ENCODE results near the gene CEP112. TPM values are rescaled to one million over a fixed set of nuclear protein-coding genes. Genes with fewer than 3 reads are reported as not detected.

The CEP112 gene
- total and polyA plus RNA-seq, 2 of the 8 experiments (the other 6 are each of a cell fraction or from before 2014, with no cell fraction given), result 0.62 to 3.1 TPM

GRCh38 chr17:65665966-65666365 is 526.0 kb downstream of the CEP112 start:
- H3K9ac ChIP-seq (replicated peaks in 1 of 4; ENCODE audit: extremely low read depth in 1 of 4, low read depth in 3 of 4, low read length in 3 of 4), result no peak overlapping the region
- H4K8ac ChIP-seq (ENCODE audit: extremely low read depth, insufficient read depth, low read length), result no peak overlapping the region
- no peaks in the 10 kb centered on the region for H3K9me3 ChIP-seq (ENCODE audit: insufficient read depth in 2 of 2, low read depth in 1 of 2, low read length in 1 of 2)
- H3K4ac ChIP-seq (replicated peaks; ENCODE audit: insufficient read length, low read depth, low read length), result no peak overlapping the region
- H3K27me3 ChIP-seq (replicated peaks in 1 of 4; ENCODE audit: control insufficient read depth in 3 of 4, extremely low read depth in 1 of 4, insufficient read depth in 3 of 4, low read length in 3 of 4), result no peaks in the 10 kb centered on the region
- peaks cover 0 to 2% (median 0%) of the 10 kb centered on the region in 4 experiments; a peak in 1 of 7 replicates for H3K4me1 ChIP-seq (replicated peaks in 1 of 4; ENCODE audit: control insufficient read depth in 3 of 4, insufficient read depth in 4 of 4, low read length in 3 of 4)
- no peak overlapping the region for H2AFZ ChIP-seq (ENCODE audit: low read length)
- H3K4me2 ChIP-seq (ENCODE audit: insufficient read depth in 1 of 2, low read depth in 2 of 2, low read length in 2 of 2), result no peak overlapping the region
- H2BK5ac ChIP-seq (ENCODE audit: low read depth, low read length), result no peak overlapping the region
- no peak overlapping the region for H2AK5ac ChIP-seq (ENCODE audit: low read depth, low read length)
- CTCF ChIA-PET (ENCODE audit: partially characterized antibody), result interaction anchor here (1.0 kb wide), 1 partner anchor 130 kb away, joined by 4 read pairs; no protein-coding TSS in a partner anchor
- POLR2A ChIA-PET (ENCODE audit: partially characterized antibody), result no interaction called here
- no peak overlapping the region for H2BK12ac ChIP-seq (ENCODE audit: low read depth, low read length)
- DNase-seq (ENCODE audit: low read depth in 1 of 2, low spot score in 2 of 2) (no peak), FAIRE-seq (no peak)
- H4K91ac ChIP-seq (replicated peaks; ENCODE audit: insufficient read length, low read length), result no peak overlapping the region
- no peak overlapping the region for H3K56ac ChIP-seq (replicated peaks; ENCODE audit: insufficient read length, low read depth, low read length)
- no peak overlapping the region for H3K14ac ChIP-seq (ENCODE audit: insufficient read length)
- H4K5ac ChIP-seq (ENCODE audit: insufficient read length, low read depth, low read length), result no peak overlapping the region
- H3K4me3 ChIP-seq (ENCODE audit: extremely low read depth in 1 of 4, insufficient read depth in 2 of 4, low read depth in 3 of 4, low read length in 4 of 4), result no peak overlapping the region
- H3K79me1 ChIP-seq (ENCODE audit: low read depth, low read length), result no peaks in the 10 kb centered on the region
- 88% methylated on average over 2 of the region's 2 CpGs; no CpG with 5 or more reads in 1 of the 2 experiments for WGBS, 2 experiments (ENCODE audit: extremely low coverage in 1 of 2, insufficient coverage in 1 of 2, insufficient read length in 1 of 2, insufficient replicate concordance in 2 of 2, low coverage in 1 of 2, low lambda C conversion rate in 2 of 2, missing lambda C conversion rate in 1 of 2)
- H2BK20ac ChIP-seq (ENCODE audit: low read length), result no peak overlapping the region
- no peaks in the 10 kb centered on the region for H3K79me2 ChIP-seq (ENCODE audit: control insufficient read depth in 1 of 2, insufficient read depth in 2 of 2, low read length in 2 of 2)
- H2BK15ac ChIP-seq (ENCODE audit: low read length), result no peak overlapping the region
- H4K20me1 ChIP-seq (replicated peaks in 1 of 2; ENCODE audit: control insufficient read depth in 1 of 2, insufficient read depth in 2 of 2, low read length in 2 of 2), result no peaks in the 10 kb centered on the region
- H3K18ac ChIP-seq (ENCODE audit: extremely low read depth, low read length), result no peak overlapping the region
- H2BK120ac ChIP-seq (replicated peaks; ENCODE audit: low read depth, low read length), result no peak overlapping the region
- H3K27ac ChIP-seq (ENCODE audit: low read depth, low read length), result no peak overlapping the region
- no peaks in the 10 kb centered on the region for H3K23me2 ChIP-seq (ENCODE audit: low read depth, low read length)
- no peak overlapping the region for H3K23ac ChIP-seq (ENCODE audit: insufficient read length)
- no peaks in the 10 kb centered on the region for H3K36me3 ChIP-seq (ENCODE audit: control insufficient read depth in 2 of 4, insufficient read depth in 4 of 4, low read length in 3 of 4)
- TF ChIP-seq BRCA1 (IDR thresholded peaks at IDR 0.05; ENCODE audit: low read depth, low read length), result no peak
- TF ChIP-seq CTCF (IDR thresholded peaks at IDR 0.05; ENCODE audit: control extremely low read depth in 1 of 3, insufficient read depth in 1 of 3, low read depth in 1 of 3, low read length in 3 of 3), result no peak
- no peak for TF ChIP-seq YY1 (IDR thresholded peaks at IDR 0.05; ENCODE audit: low read depth, low read length)
- no peak for TF ChIP-seq TBP (IDR thresholded peaks at IDR 0.05; ENCODE audit: low read depth, low read length)
- TF ChIP-seq HDAC6 (IDR thresholded peaks at IDR 0.05; ENCODE audit: low read depth, low read length), result no peak
- no peak for TF ChIP-seq GTF2F1 (IDR thresholded peaks at IDR 0.05; ENCODE audit: borderline replicate concordance, low read depth, low read length)
- no peak for TF ChIP-seq JUND (IDR thresholded peaks at IDR 0.05; ENCODE audit: low read length)
- no peak for TF ChIP-seq EP300 (IDR thresholded peaks at IDR 0.05; ENCODE audit: borderline replicate concordance in 1 of 2, low read depth in 2 of 2, low read length in 2 of 2)
- TF ChIP-seq CBX8 (IDR thresholded peaks at IDR 0.05; ENCODE audit: borderline replicate concordance, low read depth, low read length), result no peak
- TF ChIP-seq POU5F1 (IDR thresholded peaks at IDR 0.05; ENCODE audit: low read depth, low read length), result no peak
- TF ChIP-seq EZH2 (IDR thresholded peaks at IDR 0.05; ENCODE audit: low read depth, low read length, severe bottlenecking), result no peak
- TF ChIP-seq FOSL1 (IDR thresholded peaks at IDR 0.05; ENCODE audit: insufficient read depth, low read depth, low read length), result no peak

All from H1 (cell line).